GM06990 (cell line): ENCODE results near the gene NUMBL.
"Not testable (repeated sequence)": the region's sequence is repeated elsewhere in the genome, so short reads cannot be mapped to it uniquely, and the experiment has no call there.

ENCODE experiments used
- DNase-seq: peaks from one replicate; pipeline ENCODE4 v3.0.0-alpha.2; 2011; ENCODE audit not compliant: insufficient read length; ENCODE audit errors: extremely low read depth
- H3K27me3 ChIP-seq: replicated peaks from 2 replicates; pipeline ENCODE4 v1.6.0; 2011; ENCODE audit warnings: low read length; ENCODE audit not compliant: control insufficient read depth, insufficient read depth
- H3K36me3 ChIP-seq: 2 replicates; pipeline ENCODE4 v1.5.1; 2011; ENCODE audit warnings: low read length; ENCODE audit not compliant: control insufficient read depth, insufficient read depth
- H3K4me3 ChIP-seq: replicated peaks from 2 replicates; pipeline ENCODE4 v1.5.1; 2011; ENCODE audit warnings: low read depth, mild to moderate bottlenecking, control low read depth, low read length
- TF ChIP-seq, protein P1 (sequence below): IDR thresholded peaks from 2 replicates; pipeline ENCODE4 v1.5.1; 2011; ENCODE audit warnings: low read length, control low read depth, mild to moderate bottlenecking, inconsistent platforms; ENCODE audit not compliant: insufficient read depth, poor library complexity, severe bottlenecking

Gene NUMBL

DNA sequence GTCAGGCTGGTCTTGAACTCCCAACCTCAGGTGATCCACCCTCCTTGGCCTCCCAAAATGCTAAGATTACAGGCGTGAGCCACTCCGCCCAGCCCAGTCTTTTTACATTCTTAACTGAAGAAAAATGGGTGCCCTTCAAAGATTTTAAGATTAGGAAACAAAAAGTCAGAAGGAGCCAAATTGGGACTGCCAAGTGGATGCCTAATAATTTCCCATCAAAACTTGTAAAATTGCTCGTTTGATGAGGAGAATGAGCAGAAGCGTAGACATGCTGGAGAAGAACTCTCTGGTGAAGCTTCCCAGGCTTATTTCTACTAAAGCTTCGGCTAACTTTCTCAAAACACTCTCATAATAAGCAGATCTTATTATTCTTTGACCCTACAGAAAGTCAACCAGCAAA is 31.3 kb downstream of the NUMBL start:
- TF ChIP-seq, protein P1, sequence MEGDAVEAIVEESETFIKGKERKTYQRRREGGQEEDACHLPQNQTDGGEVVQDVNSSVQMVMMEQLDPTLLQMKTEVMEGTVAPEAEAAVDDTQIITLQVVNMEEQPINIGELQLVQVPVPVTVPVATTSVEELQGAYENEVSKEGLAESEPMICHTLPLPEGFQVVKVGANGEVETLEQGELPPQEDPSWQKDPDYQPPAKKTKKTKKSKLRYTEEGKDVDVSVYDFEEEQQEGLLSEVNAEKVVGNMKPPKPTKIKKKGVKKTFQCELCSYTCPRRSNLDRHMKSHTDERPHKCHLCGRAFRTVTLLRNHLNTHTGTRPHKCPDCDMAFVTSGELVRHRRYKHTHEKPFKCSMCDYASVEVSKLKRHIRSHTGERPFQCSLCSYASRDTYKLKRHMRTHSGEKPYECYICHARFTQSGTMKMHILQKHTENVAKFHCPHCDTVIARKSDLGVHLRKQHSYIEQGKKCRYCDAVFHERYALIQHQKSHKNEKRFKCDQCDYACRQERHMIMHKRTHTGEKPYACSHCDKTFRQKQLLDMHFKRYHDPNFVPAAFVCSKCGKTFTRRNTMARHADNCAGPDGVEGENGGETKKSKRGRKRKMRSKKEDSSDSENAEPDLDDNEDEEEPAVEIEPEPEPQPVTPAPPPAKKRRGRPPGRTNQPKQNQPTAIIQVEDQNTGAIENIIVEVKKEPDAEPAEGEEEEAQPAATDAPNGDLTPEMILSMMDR = no peak
- no peaks in the 10 kb centered on the region for H3K36me3 ChIP-seq
- H3K27me3 ChIP-seq = no peaks in the 10 kb centered on the region
- no peak for DNase-seq
- H3K4me3 ChIP-seq = no peak overlapping the region

DNA sequence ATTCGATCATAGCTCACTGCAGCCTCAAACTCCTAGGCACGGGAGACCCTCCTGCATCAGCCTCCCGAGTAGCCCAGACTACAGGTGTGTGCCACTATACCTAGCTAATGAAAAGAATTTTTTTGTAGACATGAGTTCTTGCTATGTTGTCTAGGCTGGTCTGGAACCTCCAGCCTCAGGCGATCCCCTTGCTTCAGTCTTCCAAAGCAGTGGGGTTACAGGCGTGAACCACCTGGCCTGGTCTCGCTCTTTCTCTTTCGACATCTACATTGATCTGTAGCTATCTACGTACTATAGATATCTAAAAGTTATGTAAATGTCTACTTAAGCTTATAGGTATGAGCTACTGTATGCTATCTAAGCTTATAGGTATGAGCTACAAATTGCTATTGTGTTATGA is 32.4 kb downstream of the NUMBL start:
- no peaks in the 10 kb centered on the region for H3K36me3 ChIP-seq
- H3K4me3 ChIP-seq = no peak overlapping the region
- H3K27me3 ChIP-seq = no peaks in the 10 kb centered on the region
- TF ChIP-seq, protein P1 = no peak
- DNase-seq = no peak

DNA sequence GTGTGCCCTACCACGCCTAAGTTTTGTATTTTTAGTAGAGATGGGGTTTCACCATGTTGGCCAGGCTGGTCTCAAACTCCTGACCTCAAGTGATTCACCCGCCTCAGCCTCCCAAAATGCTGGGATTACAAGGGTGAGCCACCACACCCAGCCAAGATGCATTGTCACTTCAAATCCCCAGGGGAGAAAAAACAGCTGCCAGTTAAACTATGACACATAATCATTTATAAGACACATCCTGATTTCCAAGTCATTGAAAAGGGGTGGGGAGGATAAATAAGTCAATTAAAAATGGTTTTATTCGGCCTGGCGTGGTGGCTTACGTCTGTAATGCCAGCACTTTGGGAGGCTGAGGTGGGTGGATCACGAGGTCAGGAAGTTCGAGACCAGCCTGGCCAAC is 34.8 kb downstream of the NUMBL start:
- not testable (repeated sequence) for DNase-seq, H3K36me3 ChIP-seq, H3K27me3 ChIP-seq, H3K4me3 ChIP-seq

DNA sequence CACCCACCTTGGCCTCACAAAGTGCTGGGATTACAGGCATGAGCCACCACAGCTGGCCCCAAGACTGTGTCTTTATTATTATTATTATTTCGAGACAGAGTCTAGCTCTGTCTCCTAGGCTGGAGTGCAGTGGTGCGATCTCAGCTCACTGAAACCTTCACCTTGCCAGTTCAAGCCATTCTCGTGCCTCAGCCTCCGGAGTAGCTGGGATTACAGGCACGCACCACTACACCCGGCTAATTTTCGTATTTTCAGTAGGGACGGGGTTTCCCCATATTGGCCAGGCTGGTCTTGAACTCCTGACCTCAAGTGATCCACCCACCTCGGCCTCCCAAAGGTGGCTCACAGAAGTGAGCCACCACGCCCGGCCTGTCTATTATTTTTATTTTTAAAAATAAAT is 38.1 kb downstream of the NUMBL start:
- DNase-seq, H3K36me3 ChIP-seq, H3K27me3 ChIP-seq, H3K4me3 ChIP-seq: not testable (repeated sequence)

DNA sequence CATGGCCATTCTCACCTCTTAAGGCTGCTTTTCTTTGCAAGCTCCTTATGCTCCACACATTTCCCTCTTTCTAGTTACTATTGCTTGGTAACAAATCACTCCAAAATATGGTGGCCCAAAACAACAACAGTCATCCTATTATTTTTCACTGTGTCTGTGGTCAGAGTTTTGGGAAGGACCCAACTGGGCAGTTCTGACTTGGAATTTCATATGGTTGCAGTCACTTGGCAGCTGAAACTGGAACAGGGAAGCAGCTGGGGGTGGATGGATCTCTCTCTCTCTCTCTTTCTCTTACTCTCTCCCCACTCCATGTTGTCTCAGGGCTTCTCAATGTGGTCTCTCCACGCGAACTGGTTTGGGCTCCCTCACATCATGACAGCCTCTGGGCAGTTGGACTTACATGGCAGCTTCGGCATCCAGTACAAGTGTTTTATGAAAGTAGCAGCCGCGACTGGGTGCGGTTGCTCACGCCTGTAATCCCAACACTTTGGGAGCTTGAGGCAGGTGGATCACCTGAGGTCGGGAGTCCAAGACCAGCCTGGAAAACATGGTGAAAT is 39.6 kb downstream of the NUMBL start:
- H3K4me3 ChIP-seq = no peak overlapping the region
- TF ChIP-seq, protein P1 = no peak
- DNase-seq = no peak
- no peaks in the 10 kb centered on the region for H3K36me3 ChIP-seq
- H3K27me3 ChIP-seq = no peaks in the 10 kb centered on the region

DNA sequence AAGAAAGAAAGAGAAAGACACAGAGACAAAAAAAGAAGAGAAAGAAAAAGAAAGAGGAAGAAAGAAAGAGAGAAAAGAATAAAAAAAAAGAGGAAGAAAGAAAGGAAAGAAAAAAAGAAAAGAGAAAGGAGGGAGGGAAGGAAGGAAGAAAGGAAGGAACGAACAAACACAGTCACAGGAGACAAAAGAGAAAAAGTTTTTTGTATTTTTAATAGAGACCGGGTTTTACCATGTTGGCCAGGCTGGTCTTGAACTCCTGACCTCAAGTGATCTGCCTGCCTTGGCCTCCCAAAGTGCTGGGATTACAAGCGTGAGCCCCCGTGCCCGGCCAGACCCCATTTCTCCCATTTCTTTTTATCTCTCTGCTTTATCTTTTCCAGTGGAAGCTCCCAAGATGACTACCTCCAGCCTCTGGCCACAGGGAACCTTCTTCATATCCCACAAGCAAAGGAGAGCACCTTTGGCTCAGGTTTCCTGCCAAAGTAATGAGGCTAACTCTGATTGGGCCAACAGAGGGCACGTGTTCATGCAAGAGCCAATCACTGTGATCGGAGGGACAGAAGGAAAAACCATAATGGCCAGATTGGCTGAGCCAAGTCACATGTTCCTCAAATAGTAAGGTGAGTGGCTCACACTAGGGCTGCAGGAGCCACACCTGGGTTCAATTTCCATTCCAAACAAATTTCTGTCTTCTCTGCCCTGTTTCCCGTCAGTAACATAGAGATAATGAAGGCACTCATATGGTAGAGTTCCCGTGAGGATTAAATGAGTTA is 40.4 kb downstream of the NUMBL start:
- H3K4me3 ChIP-seq, H3K36me3 ChIP-seq, DNase-seq, H3K27me3 ChIP-seq: not testable (repeated sequence)

DNA sequence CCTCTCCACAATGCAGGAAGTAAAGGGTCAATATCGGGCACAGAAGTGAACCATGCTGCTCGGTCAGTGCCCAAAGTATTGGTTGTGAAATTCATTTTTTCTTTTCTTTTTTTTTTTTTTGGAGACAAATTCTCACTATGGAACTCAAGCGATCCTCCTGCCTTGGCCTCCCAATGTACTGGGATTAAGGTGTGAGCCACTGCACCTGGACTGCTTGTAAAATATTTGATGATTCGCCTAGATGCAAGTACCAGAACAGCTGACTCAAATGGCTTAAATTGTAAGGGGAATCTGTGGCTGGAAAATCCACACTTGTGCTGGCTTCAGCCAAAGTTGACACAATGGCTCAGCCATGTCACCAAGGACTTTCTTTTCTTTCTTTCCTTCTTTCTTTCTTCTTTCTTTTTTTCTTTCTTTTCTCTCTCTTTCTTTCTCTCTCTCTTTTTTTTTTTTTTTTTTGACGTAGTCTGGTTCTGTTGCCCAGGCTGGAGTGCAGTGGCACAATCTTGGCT is 43.7 kb downstream of the NUMBL start:
- no peak for DNase-seq
- H3K4me3 ChIP-seq = no peak overlapping the region
- no peaks in the 10 kb centered on the region for H3K36me3 ChIP-seq
- H3K27me3 ChIP-seq = no peaks in the 10 kb centered on the region
- TF ChIP-seq, protein P1 = no peak
